HG02981 (cell line): ENCODE measurements around the gene OR8G1.
"Not testable (repeated sequence)": the region's sequence is repeated elsewhere in the genome, so short reads cannot be mapped to it uniquely, and the experiment has no call there.

ENCODE experiments used
- ATAC-seq: cut with Tn5 transposase; IDR thresholded peaks from one replicate; pipeline ENCODE4 v1.9.1; 2021; ENCODE audit warnings: mild to moderate bottlenecking, moderate library complexity; ENCODE audit not compliant: unreplicated experiment

OR8G1 gene

GRCh38 chr11:124233376-124233775 lies 7.5 kb upstream of the OR8G1 start:
- no peak for ATAC-seq

DNA sequence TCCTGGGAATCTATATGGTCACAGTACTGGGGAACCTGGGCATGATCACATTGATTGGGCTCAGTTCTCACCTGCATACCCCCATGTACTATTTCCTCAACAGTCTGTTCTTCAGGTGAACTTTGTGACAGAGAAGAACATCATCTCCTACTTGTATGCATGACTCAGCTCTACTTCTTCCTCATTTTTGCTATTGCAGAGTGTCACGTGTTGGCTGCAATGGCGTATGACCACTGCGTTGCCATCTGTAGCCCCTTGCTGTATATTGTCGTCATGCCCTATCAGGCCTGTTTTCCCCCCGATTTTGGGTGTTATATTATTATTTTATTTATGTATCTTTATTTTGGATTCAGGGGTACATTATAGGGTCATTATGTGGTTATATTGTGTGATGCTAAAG lies 2.4 kb upstream of the OR8G1 start:
- ATAC-seq: no peak

DNA sequence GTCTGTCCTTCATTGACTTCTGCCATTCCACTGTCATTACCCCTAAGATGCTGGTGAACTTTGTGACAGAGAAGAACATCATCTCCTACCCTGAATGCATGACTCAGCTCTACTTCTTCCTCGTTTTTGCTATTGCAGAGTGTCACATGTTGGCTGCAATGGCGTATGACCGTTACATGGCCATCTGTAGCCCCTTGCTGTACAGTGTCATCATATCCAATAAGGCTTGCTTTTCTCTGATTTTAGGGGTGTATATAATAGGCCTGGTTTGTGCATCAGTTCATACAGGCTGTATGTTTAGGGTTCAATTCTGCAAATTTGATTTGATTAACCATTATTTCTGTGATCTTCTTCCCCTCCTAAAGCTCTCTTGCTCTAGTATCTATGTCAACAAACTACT lies 9.0 kb downstream of the OR8G1 start:
- not testable (repeated sequence) for ATAC-seq

DNA sequence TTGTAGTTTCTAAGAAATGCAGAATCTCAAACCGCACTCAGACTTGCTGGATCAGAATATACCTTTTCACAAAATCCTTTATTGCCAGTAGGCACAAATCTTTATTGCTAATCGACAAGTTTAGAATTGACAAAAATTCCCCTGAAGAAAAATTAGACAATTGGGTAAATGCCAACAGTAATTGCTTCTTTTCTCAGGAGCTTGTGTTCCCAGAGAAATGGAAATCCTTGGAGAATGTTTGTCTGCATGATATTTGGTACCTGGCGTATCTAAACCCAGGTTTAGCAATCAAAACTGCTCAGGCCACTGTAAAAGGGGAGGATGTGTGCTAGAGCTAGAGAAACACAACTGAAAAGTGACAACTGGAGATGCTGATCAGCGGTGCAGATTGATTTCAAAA lies 15.2 kb downstream of the OR8G1 start, which contains the start of gene OR8G5:
TSS of gene OR8G5 (plus strand) at position 301 of the 400 bp plus-strand sequence. CDS start 8,556 bp downstream, outside the sequence.
- no peak for ATAC-seq

DNA sequence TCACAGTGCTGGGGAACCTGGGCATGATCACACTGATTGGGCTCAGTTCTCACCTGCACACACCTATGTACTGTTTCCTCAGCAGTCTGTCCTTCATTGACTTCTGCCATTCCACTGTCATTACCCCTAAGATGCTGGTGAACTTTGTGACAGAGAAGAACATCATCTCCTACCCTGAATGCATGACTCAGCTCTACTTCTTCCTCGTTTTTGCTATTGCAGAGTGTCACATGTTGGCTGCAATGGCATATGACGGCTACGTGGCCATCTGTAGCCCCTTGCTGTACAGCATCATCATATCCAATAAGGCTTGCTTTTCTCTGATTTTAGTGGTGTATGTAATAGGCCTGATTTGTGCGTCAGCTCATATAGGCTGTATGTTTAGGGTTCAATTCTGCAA lies 24.1 kb downstream of the OR8G1 start:
- not testable (repeated sequence) for ATAC-seq

DNA sequence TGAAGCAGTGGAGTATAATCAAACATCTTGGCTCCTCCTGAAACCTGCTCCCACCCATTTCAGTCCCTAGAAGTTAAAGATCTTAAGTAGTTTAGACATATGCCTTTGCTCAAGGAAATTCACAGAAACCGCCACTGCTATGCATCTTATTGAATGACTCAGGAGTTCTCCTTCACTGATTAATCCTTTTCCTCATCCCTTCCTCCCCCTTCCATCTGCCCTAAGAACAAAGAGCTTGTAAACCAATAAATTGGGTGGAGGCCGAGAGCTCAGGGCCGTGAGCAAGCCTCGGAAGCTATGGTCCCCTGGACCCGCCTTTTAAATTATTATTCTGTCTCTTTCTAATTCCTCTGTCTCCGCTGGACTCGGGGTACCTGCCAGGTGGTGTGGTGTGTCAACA lies 30.0 kb downstream of the OR8G1 start:
- ATAC-seq: not testable (repeated sequence)

DNA sequence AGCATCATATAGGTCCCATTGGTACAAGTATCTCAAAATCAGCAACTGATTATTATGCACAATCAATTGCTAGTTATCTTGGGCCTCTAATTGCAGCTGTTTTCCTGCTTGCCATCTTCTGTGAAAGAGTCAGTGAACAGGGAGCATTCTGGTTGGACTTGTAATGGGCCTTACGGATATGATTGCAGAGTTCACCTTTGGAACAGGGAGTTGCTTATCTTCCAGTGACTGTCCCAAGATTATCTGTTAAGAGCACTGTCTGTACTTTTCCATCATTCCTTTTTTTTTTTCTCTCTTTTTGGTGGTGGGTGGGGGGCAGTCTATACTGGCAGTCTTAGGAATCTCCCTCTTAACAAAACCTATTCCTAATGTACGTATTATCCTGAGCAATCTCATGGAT lies 33.1 kb downstream of the OR8G1 start:
- ATAC-seq: no peak

- no peak for ATAC-seq
Measured at GRCh38 chr11:124276081-124276480, 35.2 kb downstream of the OR8G1 start.

DNA sequence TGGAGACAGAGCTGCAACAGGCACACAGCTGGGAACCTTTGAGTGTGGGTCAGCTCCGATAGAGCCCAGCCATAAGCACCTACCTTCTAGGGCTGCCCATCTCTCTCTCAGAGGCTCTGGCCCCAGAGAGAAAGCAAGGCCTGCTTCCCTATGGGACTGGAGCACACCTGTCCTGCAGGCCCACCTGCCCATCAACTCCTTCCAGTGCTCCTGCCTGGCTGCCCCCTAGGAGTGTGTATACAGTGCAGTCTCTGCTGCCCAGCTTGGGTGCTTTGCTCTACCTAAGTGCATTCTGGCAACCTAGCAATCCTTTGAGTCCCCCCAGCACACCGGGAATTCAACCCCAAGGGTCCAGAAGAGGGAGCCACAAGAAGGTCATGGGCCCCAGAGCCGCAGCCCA lies 36.3 kb downstream of the OR8G1 start:
- no peak for ATAC-seq

DNA sequence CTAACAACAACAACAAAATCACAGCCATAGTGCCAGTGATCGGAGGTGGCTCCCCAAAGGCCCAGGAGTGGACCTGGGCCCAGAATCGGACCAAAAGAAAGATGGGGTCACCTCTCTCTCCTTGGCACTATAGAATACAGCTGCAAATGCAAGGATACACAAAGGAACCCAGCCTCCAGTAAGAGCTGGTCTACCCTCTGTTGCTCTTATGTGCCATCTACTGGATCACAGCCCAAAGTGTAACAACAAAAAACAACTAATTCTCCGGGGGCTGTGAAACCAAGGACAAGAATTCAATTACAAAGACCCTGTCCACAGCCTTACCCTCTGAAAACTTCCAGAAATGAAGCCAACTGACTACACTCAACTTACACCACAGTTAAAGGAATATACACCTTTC lies 36.9 kb downstream of the OR8G1 start:
- no peak for ATAC-seq

DNA sequence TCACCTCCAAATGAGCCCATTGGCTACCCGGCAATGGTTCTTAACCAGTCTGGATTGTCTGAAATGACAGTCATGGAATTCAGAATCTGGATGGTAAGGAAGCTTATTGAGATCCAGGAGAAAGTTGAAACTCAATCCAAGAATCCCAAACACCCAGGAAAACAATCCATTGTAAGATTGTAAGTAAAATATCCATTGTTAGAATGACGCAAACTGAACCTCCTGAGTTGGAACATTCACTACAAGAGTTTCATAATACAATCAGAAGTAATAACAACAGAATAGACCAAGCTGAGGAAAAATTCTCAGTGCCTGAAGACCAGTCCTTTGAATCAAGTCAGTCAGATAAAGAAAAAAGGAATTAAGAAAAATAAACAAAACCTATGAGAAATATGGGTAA lies 37.4 kb downstream of the OR8G1 start:
- no peak for ATAC-seq

GRCh38 chr11:124285610-124286344 lies 44.9 kb downstream of the OR8G1 start:
- no peak for ATAC-seq

GRCh38 chr11:124294687-124295086 lies 53.8 kb downstream of the OR8G1 start:
- ATAC-seq: no peak

- ATAC-seq: no peak
Measured at GRCh38 chr11:124296016-124296415, 55.1 kb downstream of the OR8G1 start.

DNA sequence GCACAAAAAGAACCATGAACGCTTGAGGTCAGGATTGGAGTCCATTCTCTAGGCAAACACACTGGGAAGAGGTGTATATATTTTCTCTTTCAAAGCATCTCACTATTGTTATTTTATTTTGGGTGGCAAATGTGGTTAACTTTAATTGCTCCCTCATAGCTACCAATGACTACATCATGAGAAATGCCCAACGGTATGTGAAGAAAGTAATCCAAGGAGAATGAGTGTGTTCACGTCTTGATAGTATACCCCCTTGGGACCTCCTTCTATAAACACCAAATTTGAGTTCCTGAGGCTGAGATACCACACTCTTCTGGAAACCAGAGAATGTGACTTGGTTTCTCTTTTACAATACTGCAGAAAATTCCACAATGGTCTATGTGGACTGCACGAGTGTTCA lies 57.0 kb downstream of the OR8G1 start:
- ATAC-seq: no peak

GRCh38 chr11:124301548-124301947 lies 60.7 kb downstream of the OR8G1 start:
- ATAC-seq: no peak

GRCh38 chr11:124302347-124303125 lies 61.6 kb downstream of the OR8G1 start:
- ATAC-seq: no peak
